ENCODE data around the gene NFE2L2. TPM values are rescaled to one million over a fixed set of nuclear protein-coding genes. Genes with fewer than 3 reads are reported as not detected.
"Not testable (repeated sequence)": the region's sequence is repeated elsewhere in the genome, so short reads cannot be mapped to it uniquely, and the experiment has no call there.

NFE2L2 gene
- total and polyA plus RNA-seq, 2 experiments from 2014 or later: 88.3 to 90.2 TPM

GRCh38 chr2:177231270-177231669 is 33.3 kb downstream of the NFE2L2 start:
- Histone ChIP-seq H3K4me2 (no peak overlapping the region), H3K9me2 (replicated peaks; ENCODE audit: insufficient read depth) (no peaks in the 10 kb centered on the region), H3K36me3 (replicated peaks; ENCODE audit: insufficient read depth, low read depth) (peaks cover 14% of the 10 kb centered on the region), H3K27me3 (no peaks in the 10 kb centered on the region), H2AFZ (no peak overlapping the region), H3K27ac (no peak overlapping the region), H3K79me2 (peaks cover 80% of the 10 kb centered on the region), H3K9me3 (ENCODE audit: low read depth) (no peaks in the 10 kb centered on the region), H3K4me3 (no peak overlapping the region), H4K20me1 (ENCODE audit: insufficient read depth, poor library complexity, severe bottlenecking) (peaks cover 36% of the 10 kb centered on the region), H3K4me1 (ENCODE audit: insufficient read depth) (no peaks in the 10 kb centered on the region)
- WGBS (ENCODE audit: low lambda C conversion rate, missing lambda C conversion rate): 98% methylated on average over 3 of the region's 3 CpGs
- no peak for TF ChIP-seq EZH2phosphoT487 (IDR thresholded peaks at IDR 0.05; ENCODE audit: low read depth, severe bottlenecking, unreplicated experiment)
- no peak for TF ChIP-seq EZH2 (IDR thresholded peaks at IDR 0.05; ENCODE audit: borderline replicate concordance)
- TF ChIP-seq, protein P1, sequence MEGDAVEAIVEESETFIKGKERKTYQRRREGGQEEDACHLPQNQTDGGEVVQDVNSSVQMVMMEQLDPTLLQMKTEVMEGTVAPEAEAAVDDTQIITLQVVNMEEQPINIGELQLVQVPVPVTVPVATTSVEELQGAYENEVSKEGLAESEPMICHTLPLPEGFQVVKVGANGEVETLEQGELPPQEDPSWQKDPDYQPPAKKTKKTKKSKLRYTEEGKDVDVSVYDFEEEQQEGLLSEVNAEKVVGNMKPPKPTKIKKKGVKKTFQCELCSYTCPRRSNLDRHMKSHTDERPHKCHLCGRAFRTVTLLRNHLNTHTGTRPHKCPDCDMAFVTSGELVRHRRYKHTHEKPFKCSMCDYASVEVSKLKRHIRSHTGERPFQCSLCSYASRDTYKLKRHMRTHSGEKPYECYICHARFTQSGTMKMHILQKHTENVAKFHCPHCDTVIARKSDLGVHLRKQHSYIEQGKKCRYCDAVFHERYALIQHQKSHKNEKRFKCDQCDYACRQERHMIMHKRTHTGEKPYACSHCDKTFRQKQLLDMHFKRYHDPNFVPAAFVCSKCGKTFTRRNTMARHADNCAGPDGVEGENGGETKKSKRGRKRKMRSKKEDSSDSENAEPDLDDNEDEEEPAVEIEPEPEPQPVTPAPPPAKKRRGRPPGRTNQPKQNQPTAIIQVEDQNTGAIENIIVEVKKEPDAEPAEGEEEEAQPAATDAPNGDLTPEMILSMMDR (IDR thresholded peaks at IDR 0.05; ENCODE audit: poor library complexity): no peak
- no peak for DNase-seq (ENCODE audit: low spot score)

- no peak overlapping the region for H3K27ac ChIP-seq
- no peak overlapping the region for H2AFZ ChIP-seq
- peaks cover 20% of the 10 kb centered on the region for H4K20me1 ChIP-seq (ENCODE audit: insufficient read depth, poor library complexity, severe bottlenecking)
- H3K4me3 ChIP-seq: no peak overlapping the region
- H3K9me2 ChIP-seq (replicated peaks; ENCODE audit: insufficient read depth): no peaks in the 10 kb centered on the region
- no peak for DNase-seq (ENCODE audit: low spot score)
- 93% methylated on average over 8 of the region's 8 CpGs for WGBS (ENCODE audit: low lambda C conversion rate, missing lambda C conversion rate)
- TF ChIP-seq, protein P1 (IDR thresholded peaks at IDR 0.05; ENCODE audit: poor library complexity): no peak
- TF ChIP-seq EZH2phosphoT487 (IDR thresholded peaks at IDR 0.05; ENCODE audit: low read depth, severe bottlenecking, unreplicated experiment) (no peak), EZH2 (IDR thresholded peaks at IDR 0.05; ENCODE audit: borderline replicate concordance) (no peak)
- no peaks in the 10 kb centered on the region for H3K27me3 ChIP-seq
- peaks cover 64% of the 10 kb centered on the region for H3K79me2 ChIP-seq
- H3K4me1 ChIP-seq (ENCODE audit: insufficient read depth): no peaks in the 10 kb centered on the region
- no peaks in the 10 kb centered on the region for H3K9me3 ChIP-seq (ENCODE audit: low read depth)
- H3K4me2 ChIP-seq: no peak overlapping the region
- H3K36me3 ChIP-seq (replicated peaks; ENCODE audit: insufficient read depth, low read depth): peaks cover 14% of the 10 kb centered on the region
These were observed 34.9 kb downstream of the NFE2L2 start for GRCh38 chr2:177229442-177230242.

DNA sequence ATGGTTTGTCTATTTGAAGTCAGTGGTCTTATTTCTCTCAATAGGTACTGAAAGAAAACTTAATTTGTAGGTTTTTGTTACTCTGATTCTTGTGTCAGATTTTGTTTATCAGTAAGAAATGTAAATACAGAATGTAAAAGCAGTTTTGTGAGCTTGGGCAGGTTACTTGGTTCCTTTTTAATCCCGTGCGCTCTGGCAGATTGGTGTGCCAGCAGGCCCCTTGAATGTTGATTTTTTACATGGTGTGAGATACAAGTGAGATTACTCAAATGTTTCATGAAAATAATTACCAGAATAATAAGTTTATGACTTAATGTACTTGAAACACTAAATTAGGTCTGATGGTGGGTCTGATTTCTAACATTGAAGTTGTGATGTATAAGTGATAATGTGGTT is 38.6 kb downstream of the NFE2L2 start:
- Histone ChIP-seq H3K27me3 (no peaks in the 10 kb centered on the region), H3K9me2 (replicated peaks; ENCODE audit: insufficient read depth) (no peaks in the 10 kb centered on the region), H4K20me1 (ENCODE audit: insufficient read depth, poor library complexity, severe bottlenecking) (peaks cover 4% of the 10 kb centered on the region), H3K4me3 (no peak overlapping the region), H3K27ac (peak overlapping the region; percentile 35), H3K79me2 (peaks cover 36% of the 10 kb centered on the region), H3K4me1 (ENCODE audit: insufficient read depth) (no peaks in the 10 kb centered on the region), H2AFZ (no peak overlapping the region), H3K9me3 (ENCODE audit: low read depth) (no peaks in the 10 kb centered on the region), H3K4me2 (no peak overlapping the region), H3K36me3 (replicated peaks; ENCODE audit: insufficient read depth, low read depth) (peaks cover 5% of the 10 kb centered on the region)
- no peak for TF ChIP-seq EZH2phosphoT487 (IDR thresholded peaks at IDR 0.05; ENCODE audit: low read depth, severe bottlenecking, unreplicated experiment)
- no peak for DNase-seq (ENCODE audit: low spot score)
- 74% methylated on average over 2 of the region's 2 CpGs for WGBS (ENCODE audit: low lambda C conversion rate, missing lambda C conversion rate)

GRCh38 chr2:177223436-177223835 is 41.1 kb downstream of the NFE2L2 start:
- not testable (repeated sequence) for H3K36me3 ChIP-seq (replicated peaks; ENCODE audit: insufficient read depth, low read depth); H3K4me2 ChIP-seq; DNase-seq (ENCODE audit: low spot score); H3K9me3 ChIP-seq (ENCODE audit: low read depth); H3K4me3 ChIP-seq; H3K9me2 ChIP-seq (replicated peaks; ENCODE audit: insufficient read depth); H3K27me3 ChIP-seq; H3K27ac ChIP-seq; H3K4me1 ChIP-seq (ENCODE audit: insufficient read depth); H2AFZ ChIP-seq
- peaks cover 34% of the 10 kb centered on the region for H3K79me2 ChIP-seq
- H4K20me1 ChIP-seq (ENCODE audit: insufficient read depth, poor library complexity, severe bottlenecking): peaks cover 24% of the 10 kb centered on the region

Data from hepatocyte (in vitro differentiated cells).